A673 (cell line): ENCODE data around the gene VWA8. TPM values are rescaled to one million over a fixed set of nuclear protein-coding genes. Genes with fewer than 3 reads are reported as not detected.

Experiments used
- Bru-seq: library from RNA; stranded (reverse); fragments of 400-500 nt; gene quantifications from one replicate; lab custom pipeline; 2021; lab: Mats Ljungman, UMichigan
- BruChase-seq, 2 experiments: library from RNA; stranded (reverse); fragments of 400-500 nt; gene quantifications; one replicate each; lab custom pipeline; 2021; lab: Mats Ljungman, UMichigan
- BruUV-seq: library from RNA; stranded (reverse); fragments of 400-500 nt; replicated peaks from 2 replicates; lab custom pipeline; 2021; lab: Mats Ljungman, UMichigan
- CTCF ChIA-PET: fragments of 300-600 bp; sonication (Branson Sonifier 250); formaldehyde crosslinking; loops from one replicate; lab custom pipeline; 2022; ENCODE audit warnings: antibody characterized with exemption; lab: Charles Lee
- POLR2A ChIA-PET: fragments of 300-600 bp; sonication (Branson Sonifier 250); formaldehyde crosslinking; loops from one replicate; lab custom pipeline; 2022; ENCODE audit warnings: antibody characterized with exemption; ENCODE audit not compliant: low non-redundant PET; lab: Charles Lee
- DNase-seq: peaks from one replicate; pipeline ENCODE4 v3.0.0-alpha.2; 2015; ENCODE audit warnings: low spot score
- H3K27ac ChIP-seq: fragments of 200-600 bp; sonication (generic); 2 replicates; pipeline ENCODE4 v1.5.1; 2016; ENCODE audit warnings: mixed run types, low read depth, mild to moderate bottlenecking, mixed read lengths, antibody characterized with exemption, low read length; ENCODE audit not compliant: poor library complexity, severe bottlenecking
- H3K27me3 ChIP-seq: fragments of 200-600 bp; sonication (generic); replicated peaks from 2 replicates; pipeline ENCODE4 v1.6.1; 2017; ENCODE audit warnings: mixed run types, low read depth, mild to moderate bottlenecking, mixed read lengths, antibody characterized with exemption, low read length; ENCODE audit not compliant: insufficient read depth, poor library complexity
- H3K36me3 ChIP-seq: fragments of 200-600 bp; sonication (generic); 2 replicates; pipeline ENCODE4 v1.6.1; 2016; ENCODE audit warnings: mixed run types, mild to moderate bottlenecking, mixed read lengths, antibody characterized with exemption, low read length; ENCODE audit not compliant: insufficient read depth, poor library complexity, severe bottlenecking
- H3K4me1 ChIP-seq: fragments of 200-600 bp; sonication (generic); 2 replicates; pipeline ENCODE4 v1.6.1; 2017; ENCODE audit warnings: mixed run types, mild to moderate bottlenecking, mixed read lengths, antibody characterized with exemption, low read length; ENCODE audit not compliant: insufficient read depth, poor library complexity, severe bottlenecking
- H3K4me3 ChIP-seq: fragments of 200-600 bp; sonication (generic); 2 replicates; pipeline ENCODE4 v1.5.1; 2016; ENCODE audit warnings: low read depth, mixed run types, mild to moderate bottlenecking, mixed read lengths, low read length; ENCODE audit not compliant: poor library complexity, severe bottlenecking
- H3K9me3 ChIP-seq: fragments of 200-600 bp; sonication (generic); 2 replicates; pipeline ENCODE4 v1.6.1; 2016; ENCODE audit warnings: mixed run types, low read depth, mild to moderate bottlenecking, mixed read lengths, antibody characterized with exemption, low read length; ENCODE audit not compliant: poor library complexity, severe bottlenecking
- CTCF ChIP-seq: fragments of 300-800, 200-600 bp; sonication (generic); conservative IDR thresholded peaks from 2 replicates; pipeline ENCODE4 v1.5.1; 2017; ENCODE audit warnings: low read depth, mild to moderate bottlenecking, antibody characterized with exemption, low read length, moderate library complexity, mixed read lengths
- EZH2 ChIP-seq: fragments of 200-600 bp; sonication (generic); IDR thresholded peaks from 2 replicates; pipeline ENCODE4 v1.6.1; 2017; ENCODE audit warnings: borderline replicate concordance, low read depth, mild to moderate bottlenecking, mixed read lengths, antibody characterized with exemption, low read length; ENCODE audit not compliant: poor library complexity, severe bottlenecking
- intact Hi-C: fragments of 100-400 bp; cut with micrococcal nuclease; formaldehyde crosslinking; loops from one replicate; pipeline ENCODE4 v1.10.0; 2022; ENCODE audit not compliant: unreplicated experiment
- long read RNA-seq: library from polyadenylated mRNA; stranded (forward); transcript quantifications from one replicate; pipeline ENCODE4 v2.0.0, GENCODE V29; 2022
- total RNA-seq: library from RNA; stranded (reverse); gene quantifications from 2 replicates; pipeline ENCODE4 v1.2.3, GENCODE V29; 2021

The VWA8 gene
- total RNA-seq (18.5 and 20.3 TPM in 2 replicates), Bru-seq, nascent RNA (percentile 79 among the genes with signal in this experiment), BruChase-seq, experiment 1, labeled RNA remaining after a 2-hour chase (percentile 69 among the genes with signal in this experiment), BruChase-seq, experiment 2, labeled RNA remaining after a 6-hour chase (percentile 61 among the genes with signal in this experiment)
- long read RNA-seq, full-length matches to known transcripts: 2 of 13 reads
- long read RNA-seq, partial matches to known transcripts: 4 of 13 reads
- long read RNA-seq, other reads (novel, unspliced or antisense): 7 of 13 reads

DNA sequence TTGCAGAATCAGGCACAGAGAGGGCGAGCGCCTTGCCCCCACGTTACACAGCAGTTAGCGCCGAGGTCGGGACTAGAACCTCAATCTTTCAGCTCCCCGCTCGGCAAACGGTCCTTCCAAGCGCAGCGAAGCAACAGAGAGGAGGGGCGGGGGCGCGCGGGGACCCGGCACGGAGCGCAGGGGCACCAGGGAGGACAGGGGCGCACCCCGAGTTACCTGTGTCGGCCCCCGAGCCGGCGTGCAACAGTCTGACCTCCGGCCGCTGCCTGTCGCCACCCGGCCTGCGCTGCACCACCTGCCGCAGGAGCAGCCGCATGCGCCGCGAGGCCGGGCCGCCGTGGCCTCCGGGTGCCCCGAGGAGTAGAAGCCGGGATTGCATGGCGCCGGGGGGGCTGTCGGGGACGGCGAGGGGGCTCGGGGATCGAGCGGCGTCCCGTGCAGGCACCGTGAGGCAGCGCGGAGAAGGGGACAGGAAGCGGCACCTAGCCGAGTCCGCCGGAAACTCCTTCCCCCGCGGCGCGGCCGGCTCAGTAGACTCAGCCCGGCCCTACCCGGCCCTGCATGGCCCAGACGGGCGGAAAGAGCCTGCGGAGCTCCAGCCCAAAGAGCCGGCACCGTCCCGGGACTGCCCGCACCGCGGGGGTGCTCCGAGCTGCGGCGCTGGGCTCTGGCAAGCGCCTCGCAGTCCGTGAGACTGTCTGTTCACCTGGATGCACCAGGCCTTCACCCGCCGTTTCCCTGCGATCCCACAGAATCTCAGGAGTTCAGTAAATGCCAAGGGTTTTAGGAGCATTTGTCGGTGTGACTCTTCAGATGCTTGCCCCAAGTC, at the start of gene VWA8:
TSS of gene VWA8 (minus strand) at position 473 of the 829 bp plus-strand sequence. CDS start at position 379, 94 bp downstream.
- Histone ChIP-seq H3K4me3 (peak within 1 kb of the TSS; percentile 84), H3K27me3 (no peaks in the 10 kb centered on the region), H3K4me1 (peaks cover 10% of the 10 kb centered on the region), H3K36me3 (no peaks in the 10 kb centered on the region), H3K27ac (peak within 1 kb of the TSS; percentile 82), H3K9me3 (no peaks in the 10 kb centered on the region)
- TF ChIP-seq CTCF: no peak
- no peak for TF ChIP-seq EZH2
- POLR2A ChIA-PET: no interaction called here
- intact Hi-C loops: no loop called here
- peak; percentile 90 for DNase-seq
- BruUV-seq: no TSS peak
- CTCF ChIA-PET: no interaction called here

DNA sequence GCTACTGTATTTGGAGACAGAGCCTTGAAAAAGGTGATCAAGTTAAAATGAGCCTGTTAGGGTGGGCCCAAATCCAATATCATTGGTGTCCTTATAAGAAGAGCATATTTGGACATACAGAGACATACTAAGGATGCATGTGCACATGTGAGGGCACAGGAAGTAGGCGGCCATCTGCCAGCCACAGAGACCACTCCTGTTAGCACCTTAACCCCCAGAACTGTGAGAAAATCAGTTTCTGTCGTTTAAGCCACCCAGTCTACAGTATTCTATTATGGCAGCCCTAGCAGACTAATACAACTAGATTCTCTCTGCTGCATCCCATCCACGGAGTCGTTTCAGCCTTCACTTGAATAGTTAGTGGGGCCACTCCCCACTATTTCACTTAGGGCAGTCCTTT, 48.1 kb upstream of the VWA8 start:
- DNase-seq: no peak
- Histone ChIP-seq H3K4me1 (no peaks in the 10 kb centered on the region), H3K9me3 (no peaks in the 10 kb centered on the region), H3K27ac (no peak overlapping the region), H3K27me3 (no peaks in the 10 kb centered on the region), H3K4me3 (no peak overlapping the region), H3K36me3 (no peaks in the 10 kb centered on the region)
- no TSS peak for BruUV-seq
- ChIA-PET CTCF (no interaction called here), POLR2A (no interaction called here)
- TF ChIP-seq EZH2: no peak
- TF ChIP-seq CTCF: no peak
- intact Hi-C loops: no loop called here

- TF ChIP-seq CTCF (no peak), EZH2 (no peak)
- ChIA-PET CTCF (no interaction called here), POLR2A (no interaction called here)
- Histone ChIP-seq H3K36me3 (no peaks in the 10 kb centered on the region), H3K27ac (no peak overlapping the region), H3K9me3 (no peaks in the 10 kb centered on the region), H3K4me3 (no peak overlapping the region), H3K27me3 (no peaks in the 10 kb centered on the region), H3K4me1 (no peaks in the 10 kb centered on the region)
- no peak for DNase-seq
- no TSS peak for BruUV-seq
- intact Hi-C loops: no loop called here
These were observed 46.9 kb upstream of the VWA8 start for GRCh38 chr13:42007844-42008243.
